ENCODE data around the gene SH2D6. TPM values are rescaled to one million over a fixed set of nuclear protein-coding genes. Genes with fewer than 3 reads are reported as not detected.
"Not testable (repeated sequence)": the region's sequence is repeated elsewhere in the genome, so short reads cannot be mapped to it uniquely, and the experiment has no call there.

Gene SH2D6
- total RNA-seq, 5 donors from 2014 or later (not counting 1 experiment from before 2014, with no cell fraction given) = 0.49 to 1.1 (median 0.60) TPM; not detected in 1

DNA sequence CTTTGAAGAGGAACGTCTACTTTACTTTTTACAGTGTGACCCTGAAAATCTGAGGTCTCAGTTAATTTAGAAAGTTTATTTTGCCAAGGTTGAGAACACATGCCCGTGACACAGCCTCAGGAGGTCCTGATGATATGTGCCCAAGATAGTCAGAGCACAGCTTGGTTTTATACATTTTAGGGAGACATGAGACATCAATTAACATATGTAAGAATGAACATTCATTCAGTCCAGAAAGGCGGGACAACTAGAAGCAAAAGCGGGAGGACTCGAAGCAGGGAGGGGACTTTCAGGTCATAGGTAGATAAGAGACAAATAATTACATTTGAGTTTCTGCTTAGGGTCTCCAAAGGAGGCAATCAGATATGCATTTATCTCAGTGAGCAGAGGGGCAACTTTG lies 40.3 kb upstream of the SH2D6 start:
- no peak for ATAC-seq (replicated peaks in 1 of 4)
- CTCF ChIA-PET = no interaction called here
- H3K27me3 Mint-ChIP-seq = no peaks in the 10 kb centered on the region
- no peak overlapping the region for H3K27ac Mint-ChIP-seq
- H3K9me3 Mint-ChIP-seq = peaks cover 0 to 6% (median 0%) of the 10 kb centered on the region in 3 donors
- H3K4me1 Mint-ChIP-seq = no peaks in the 10 kb centered on the region
- no CpG with 5 or more reads among the region's 5 CpGs for WGBS (ENCODE audit: insufficient coverage)
- H3K9me3 ChIP-seq = no peaks in the 10 kb centered on the region
- H3K27me3 ChIP-seq (replicated peaks in 1 of 2; ENCODE audit: control insufficient read depth in 2 of 2, extremely low read depth in 1 of 2, insufficient read depth in 2 of 2, low read length in 1 of 2) = no peaks in the 10 kb centered on the region
- POLR2A ChIA-PET = interaction anchor here in 1 of 2 donors (0.6 kb wide), 1 partner anchor 65 kb away, joined by 4 read pairs; no protein-coding TSS in a partner anchor
- peaks cover 67% of the 10 kb centered on the region for H3K36me3 Mint-ChIP-seq
- no peak overlapping the region for H3K4me3 Mint-ChIP-seq
- peaks cover 0 to 27% of the 10 kb centered on the region in 2 donors for H3K36me3 ChIP-seq (ENCODE audit: control insufficient read depth in 2 of 2, extremely low read depth in 1 of 2, insufficient read depth in 1 of 2, low read length in 1 of 2)
- no peak for DNase-seq
- no peaks in the 10 kb centered on the region for H3K4me1 ChIP-seq (ENCODE audit: control insufficient read depth in 1 of 2, extremely low read depth in 1 of 2, insufficient read depth in 2 of 2, low read length in 2 of 2)
- H3K4me3 ChIP-seq (ENCODE audit: control insufficient read depth in 1 of 2, extremely low read depth in 1 of 2, low read length in 1 of 2) = no peak overlapping the region
- no peak overlapping the region for H3K27ac ChIP-seq (ENCODE audit: low read length)

DNA sequence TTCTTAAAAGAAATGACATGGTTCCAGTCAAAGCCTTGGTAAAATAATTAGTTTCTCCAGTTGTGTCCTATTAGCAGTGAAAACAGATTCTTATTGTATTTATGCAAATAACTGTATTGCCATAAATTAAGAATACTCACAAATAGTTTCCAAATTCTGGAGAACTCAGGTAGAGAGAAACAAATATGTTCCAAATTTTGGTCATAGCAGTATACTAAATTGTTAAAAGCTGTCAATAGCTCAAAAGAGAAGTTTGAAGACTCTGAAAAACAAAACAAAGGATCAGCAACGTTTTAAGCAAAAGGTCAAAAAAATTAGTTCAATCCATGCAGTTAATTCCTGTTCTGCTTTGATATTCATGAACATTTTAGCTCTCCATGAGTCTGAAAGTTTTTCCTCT lies 38.5 kb upstream of the SH2D6 start:
- Mint-ChIP-seq H3K27ac (no peak overlapping the region), H3K9me3 (peaks cover 0 to 6% (median 0%) of the 10 kb centered on the region in 3 donors), H3K27me3 (no peaks in the 10 kb centered on the region), H3K4me3 (no peak overlapping the region), H3K4me1 (no peaks in the 10 kb centered on the region), H3K36me3 (peaks cover 70% of the 10 kb centered on the region)
- Histone ChIP-seq H3K36me3 (ENCODE audit: control insufficient read depth in 2 of 2, extremely low read depth in 1 of 2, insufficient read depth in 1 of 2, low read length in 1 of 2) (peaks cover 0 to 43% of the 10 kb centered on the region in 2 donors), H3K4me3 (ENCODE audit: control insufficient read depth in 1 of 2, extremely low read depth in 1 of 2, low read length in 1 of 2) (no peak overlapping the region), H3K27me3 (replicated peaks in 1 of 2; ENCODE audit: control insufficient read depth in 2 of 2, extremely low read depth in 1 of 2, insufficient read depth in 2 of 2, low read length in 1 of 2) (no peaks in the 10 kb centered on the region), H3K9me3 (no peaks in the 10 kb centered on the region), H3K27ac (ENCODE audit: low read length) (no peak overlapping the region), H3K4me1 (ENCODE audit: control insufficient read depth in 1 of 2, extremely low read depth in 1 of 2, insufficient read depth in 2 of 2, low read length in 2 of 2) (no peaks in the 10 kb centered on the region)
- 100% methylated on average over 1 of the region's 1 CpG for WGBS (ENCODE audit: insufficient coverage)
- ATAC-seq (replicated peaks in 1 of 4) = no peak
- no peak for DNase-seq
- ChIA-PET POLR2A (no interaction called here), CTCF (no interaction called here)

DNA sequence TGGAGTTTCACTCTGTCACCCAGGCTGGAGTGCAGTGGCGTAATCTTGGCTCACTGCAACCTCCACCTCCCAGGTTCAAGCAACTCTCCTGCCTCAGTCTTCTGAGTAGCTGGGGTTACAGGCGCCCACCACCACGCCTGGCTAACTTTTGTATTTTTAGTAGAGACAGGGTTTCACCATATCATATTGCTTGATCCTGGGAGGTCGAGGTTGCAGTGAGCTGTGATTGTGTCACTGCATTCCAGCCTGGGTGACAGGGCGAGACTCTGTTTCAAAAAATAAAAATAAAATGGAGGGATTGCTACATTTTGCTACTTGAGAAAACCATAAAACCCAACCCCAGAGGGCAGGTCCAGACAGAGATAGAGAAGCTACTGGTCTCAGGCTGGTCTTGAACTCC lies 35.4 kb upstream of the SH2D6 start:
- H3K4me3 Mint-ChIP-seq; H3K27me3 Mint-ChIP-seq; H3K27ac ChIP-seq (ENCODE audit: low read length); H3K9me3 Mint-ChIP-seq; H3K27me3 ChIP-seq (replicated peaks in 1 of 2; ENCODE audit: control insufficient read depth in 2 of 2, extremely low read depth in 1 of 2, insufficient read depth in 2 of 2, low read length in 1 of 2); DNase-seq; H3K4me1 ChIP-seq (ENCODE audit: control insufficient read depth in 1 of 2, extremely low read depth in 1 of 2, insufficient read depth in 2 of 2, low read length in 2 of 2); ATAC-seq (replicated peaks in 1 of 4); H3K27ac Mint-ChIP-seq; POLR2A ChIA-PET; H3K4me1 Mint-ChIP-seq; H3K9me3 ChIP-seq; H3K4me3 ChIP-seq (ENCODE audit: control insufficient read depth in 1 of 2, extremely low read depth in 1 of 2, low read length in 1 of 2): not testable (repeated sequence)
- WGBS (ENCODE audit: insufficient coverage) = no CpG with 5 or more reads among the region's 5 CpGs
- peaks cover 47% of the 10 kb centered on the region for H3K36me3 Mint-ChIP-seq
- H3K36me3 ChIP-seq (ENCODE audit: control insufficient read depth in 2 of 2, extremely low read depth in 1 of 2, insufficient read depth in 1 of 2, low read length in 1 of 2) = peaks cover 0 to 37% of the 10 kb centered on the region in 2 donors
- CTCF ChIA-PET = interaction anchor here (0.5 to 0.7 kb wide), 3 partner anchors 18 to 456 kb away, joined by 3 to 6 read pairs (median 4); no protein-coding TSS in a partner anchor

DNA sequence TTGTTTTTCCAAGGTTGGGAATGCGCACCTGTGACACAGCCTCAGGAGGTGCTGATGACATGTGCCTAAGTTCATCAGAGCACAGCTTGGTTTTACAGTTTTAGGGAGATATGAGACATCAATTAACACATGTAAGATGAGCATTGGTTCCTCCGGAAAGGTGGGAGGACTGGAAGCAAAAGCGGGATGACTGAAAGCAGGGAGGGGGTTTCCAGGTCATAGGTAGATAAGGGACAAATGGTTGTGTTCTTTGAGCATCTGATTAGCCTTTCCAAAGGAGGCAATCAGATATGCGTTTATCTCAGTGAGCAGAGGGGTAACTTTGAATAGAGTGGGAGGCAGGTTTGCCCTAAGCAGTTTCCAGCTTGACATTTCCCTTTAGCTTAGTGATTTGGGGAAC lies 34.7 kb upstream of the SH2D6 start:
- WGBS (ENCODE audit: insufficient coverage) = 88% methylated on average over 3 of the region's 4 CpGs
- ChIA-PET CTCF (interaction anchor here in 1 of 2 donors (0.5 kb wide), 1 partner anchor 17 kb away, joined by 6 read pairs; no protein-coding TSS in a partner anchor), POLR2A (no interaction called here)
- H3K36me3 ChIP-seq (ENCODE audit: control insufficient read depth in 2 of 2, extremely low read depth in 1 of 2, insufficient read depth in 1 of 2, low read length in 1 of 2) = peaks cover 0 to 39% of the 10 kb centered on the region in 2 donors
- Mint-ChIP-seq H3K27me3 (no peaks in the 10 kb centered on the region), H3K4me3 (no peak overlapping the region), H3K36me3 (peaks cover 40% of the 10 kb centered on the region), H3K4me1 (no peaks in the 10 kb centered on the region), H3K9me3 (peaks cover 0 to 6% (median 0%) of the 10 kb centered on the region in 3 donors), H3K27ac (peak overlapping the region in 1 of 2 donors; percentile 58)
- H3K4me3 ChIP-seq (ENCODE audit: control insufficient read depth in 1 of 2, extremely low read depth in 1 of 2, low read length in 1 of 2) = no peak overlapping the region
- H3K4me1 ChIP-seq (ENCODE audit: control insufficient read depth in 1 of 2, extremely low read depth in 1 of 2, insufficient read depth in 2 of 2, low read length in 2 of 2) = no peaks in the 10 kb centered on the region
- no peak overlapping the region for H3K27ac ChIP-seq (ENCODE audit: low read length)
- DNase-seq (no peak), ATAC-seq (replicated peaks in 1 of 4) (no peak)
- H3K27me3 ChIP-seq (replicated peaks in 1 of 2; ENCODE audit: control insufficient read depth in 2 of 2, extremely low read depth in 1 of 2, insufficient read depth in 2 of 2, low read length in 1 of 2) = no peaks in the 10 kb centered on the region
- H3K9me3 ChIP-seq = no peaks in the 10 kb centered on the region

DNA sequence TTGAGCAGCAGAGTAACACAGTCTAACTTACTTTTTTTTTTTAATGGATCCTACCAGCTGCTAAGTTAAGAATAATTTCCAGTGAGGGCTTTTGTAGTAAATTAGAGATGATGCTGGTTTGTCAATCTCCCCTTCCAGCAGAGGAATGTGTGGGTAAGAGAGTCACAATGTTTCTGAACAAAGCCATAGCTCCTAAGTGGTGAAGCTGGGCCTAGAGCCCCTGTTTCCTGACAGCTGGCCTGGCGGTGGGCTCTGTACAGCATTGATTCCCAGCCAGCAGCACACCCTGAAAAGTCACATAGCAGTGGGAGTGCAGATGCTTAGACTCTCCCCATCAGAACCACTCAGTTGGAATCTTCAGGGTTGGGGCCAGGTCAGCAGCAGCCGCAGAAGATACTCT lies 32.8 kb upstream of the SH2D6 start:
- Mint-ChIP-seq H3K9me3 (no peaks in the 10 kb centered on the region), H3K4me1 (no peaks in the 10 kb centered on the region), H3K36me3 (peaks cover 38% of the 10 kb centered on the region), H3K27ac (no peak overlapping the region), H3K27me3 (no peaks in the 10 kb centered on the region), H3K4me3 (no peak overlapping the region)
- Histone ChIP-seq H3K4me1 (ENCODE audit: control insufficient read depth in 1 of 2, extremely low read depth in 1 of 2, insufficient read depth in 2 of 2, low read length in 2 of 2) (no peaks in the 10 kb centered on the region), H3K36me3 (ENCODE audit: control insufficient read depth in 2 of 2, extremely low read depth in 1 of 2, insufficient read depth in 1 of 2, low read length in 1 of 2) (peaks cover 11 to 49% of the 10 kb centered on the region in 2 donors), H3K27ac (ENCODE audit: low read length) (no peak overlapping the region), H3K4me3 (ENCODE audit: control insufficient read depth in 1 of 2, extremely low read depth in 1 of 2, low read length in 1 of 2) (no peak overlapping the region), H3K27me3 (replicated peaks in 1 of 2; ENCODE audit: control insufficient read depth in 2 of 2, extremely low read depth in 1 of 2, insufficient read depth in 2 of 2, low read length in 1 of 2) (no peaks in the 10 kb centered on the region), H3K9me3 (no peaks in the 10 kb centered on the region)
- ATAC-seq (replicated peaks in 1 of 4) (no peak), DNase-seq (no peak)
- ChIA-PET POLR2A (interaction anchor here in 1 of 2 donors (0.6 kb wide), 2 partner anchors 37 to 164 kb away, joined by 3 to 5 read pairs; no protein-coding TSS in a partner anchor), CTCF (interaction anchor here in 1 of 2 donors (0.7 kb wide), 1 partner anchor 368 kb away, joined by 5 read pairs; no protein-coding TSS in a partner anchor)
- WGBS (ENCODE audit: insufficient coverage) = 83% methylated on average over 2 of the region's 2 CpGs

DNA sequence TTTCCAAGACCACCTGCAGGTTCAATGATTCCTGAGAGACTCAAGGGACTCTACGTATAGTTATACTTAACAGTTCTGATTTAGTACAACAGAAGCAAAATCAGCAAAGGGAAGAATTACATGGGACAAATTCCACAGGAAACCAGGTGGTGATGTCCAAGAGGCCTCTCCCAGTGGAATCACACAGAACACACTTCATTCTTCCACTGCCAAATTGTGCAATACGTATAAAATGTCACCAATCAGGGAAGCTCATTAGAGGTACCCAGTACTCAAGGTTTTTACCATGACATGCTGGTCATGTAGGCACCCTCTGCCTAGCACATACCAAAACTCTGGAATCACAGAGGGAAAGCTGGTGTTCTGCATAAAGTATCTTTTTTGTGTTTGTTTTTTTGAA lies 30.8 kb upstream of the SH2D6 start:
- Histone ChIP-seq H3K4me1 (ENCODE audit: control insufficient read depth in 1 of 2, extremely low read depth in 1 of 2, insufficient read depth in 2 of 2, low read length in 2 of 2) (peaks cover 2 to 15% of the 10 kb centered on the region in 2 experiments), H3K4me3 (ENCODE audit: control insufficient read depth in 1 of 2, extremely low read depth in 1 of 2, low read length in 1 of 2) (no peak overlapping the region), H3K36me3 (ENCODE audit: control insufficient read depth in 2 of 2, extremely low read depth in 1 of 2, insufficient read depth in 1 of 2, low read length in 1 of 2) (peaks cover 11 to 51% of the 10 kb centered on the region in 2 donors), H3K9me3 (no peaks in the 10 kb centered on the region), H3K27ac (ENCODE audit: low read length) (no peak overlapping the region), H3K27me3 (replicated peaks in 1 of 2; ENCODE audit: control insufficient read depth in 2 of 2, extremely low read depth in 1 of 2, insufficient read depth in 2 of 2, low read length in 1 of 2) (no peaks in the 10 kb centered on the region)
- 100% methylated on average over 1 of the region's 2 CpGs for WGBS (ENCODE audit: insufficient coverage)
- Mint-ChIP-seq H3K27ac (no peak overlapping the region), H3K9me3 (no peaks in the 10 kb centered on the region), H3K4me3 (no peak overlapping the region), H3K4me1 (peaks cover 6 to 16% (median 13%) of the 10 kb centered on the region in 3 donors), H3K27me3 (no peaks in the 10 kb centered on the region), H3K36me3 (peaks cover 32% of the 10 kb centered on the region)
- ATAC-seq (replicated peaks in 1 of 4) (no peak), DNase-seq (no peak)
- ChIA-PET POLR2A (interaction anchor here (0.6 kb wide), 2 partner anchors 75 to 222 kb away, joined by 3 to 4 read pairs; no protein-coding TSS in a partner anchor), CTCF (interaction anchor here (0.5 to 2.9 kb wide), 3 partner anchors 49 to 702 kb away, joined by 6 to 18 read pairs (median 16); no protein-coding TSS in a partner anchor)

Data from T-cell (primary cell).